HL-60 (cell line): ENCODE measurements around the gene MAP3K10.
A peak's percentile ranks its signal among the peaks of the same experiment; 100 is the strongest.
"Not testable (repeated sequence)": the region's sequence is repeated elsewhere in the genome, so short reads cannot be mapped to it uniquely, and the experiment has no call there.

Experiments
- DNase-seq, 2 experiments: peaks; one replicate each; pipeline ENCODE4 v3.0.0-alpha.2; 2010 to 2020; ENCODE audit warnings: low read depth in 1 of 2, low spot score in 1 of 2
- H3K27ac ChIP-seq: fragments of 250-450 bp; sonication (Bioruptor Pico); replicated peaks from 2 replicates; pipeline ENCODE4 v1.5.1; 2020; ENCODE audit warnings: mild to moderate bottlenecking, moderate library complexity
- H3K27me3 ChIP-seq: fragments of 250-450 bp; sonication (Bioruptor Pico); 2 replicates; pipeline ENCODE4 v1.5.1; 2021; ENCODE audit warnings: mild to moderate bottlenecking, moderate library complexity; ENCODE audit not compliant: insufficient read depth, poor library complexity, severe bottlenecking
- H3K4me3 ChIP-seq: replicated peaks from 2 replicates; pipeline ENCODE4 v1.5.1; 2011; ENCODE audit warnings: mild to moderate bottlenecking, control low read depth, low read length; ENCODE audit not compliant: insufficient read depth
- GABPA ChIP-seq: IDR thresholded peaks from 2 replicates; pipeline ENCODE4 v1.6.1; 2012; ENCODE audit warnings: low read depth
- POLR2AphosphoS5 ChIP-seq: IDR thresholded peaks from 2 replicates; pipeline ENCODE4 v1.6.1; 2012; ENCODE audit warnings: low read depth
- REST ChIP-seq: IDR thresholded peaks from 2 replicates; pipeline ENCODE4 v1.6.1; 2012; ENCODE audit warnings: low read depth; ENCODE audit not compliant: insufficient replicate concordance
- SPI1 ChIP-seq: IDR thresholded peaks from 2 replicates; pipeline ENCODE4 v1.6.1; 2012; ENCODE audit warnings: low read depth, mild to moderate bottlenecking, borderline replicate concordance
- TF ChIP-seq, protein P1 (sequence below): IDR thresholded peaks from one replicate; pipeline ENCODE4 v1.5.1; 2011; ENCODE audit warnings: low read length, control low read depth, inconsistent platforms; ENCODE audit not compliant: insufficient read depth

Gene MAP3K10

GRCh38 chr19:40217934-40218890 is 27.0 kb downstream of the MAP3K10 start, which contains the start of gene TTC9B:
TSS of gene TTC9B (minus strand) at chr19:40218384. CDS start at chr19:40218381, 3 bp downstream.
- DNase-seq, result no peak
- TF ChIP-seq SPI1 (no peak), REST (peak; percentile 95)
- Histone ChIP-seq H3K27ac (no peak within 1 kb of the TSS), H3K27me3 (peaks cover 37% of the 10 kb centered on the region), H3K4me3 (no peak within 1 kb of the TSS)

DNA sequence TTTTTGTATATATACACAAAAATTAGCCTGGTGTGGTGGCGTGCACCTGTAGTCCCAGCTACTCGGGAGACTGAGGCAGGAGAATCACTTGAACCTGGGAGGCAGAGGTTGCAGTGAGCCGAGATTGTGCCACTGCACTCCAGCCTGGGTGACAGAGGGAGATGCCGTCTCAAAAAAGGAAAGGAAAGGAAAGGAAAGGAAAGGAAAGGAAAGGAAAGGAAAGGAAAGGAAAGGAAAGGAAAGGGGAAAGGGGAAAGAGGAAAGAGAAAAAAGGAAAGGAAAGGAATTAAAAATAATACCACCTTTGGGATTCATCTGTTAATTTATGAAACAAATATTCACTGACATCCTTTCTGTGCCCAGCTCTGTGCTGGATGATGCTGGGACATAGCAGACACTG is 27.8 kb downstream of the MAP3K10 start:
- not testable (repeated sequence) for H3K4me3 ChIP-seq, DNase-seq, H3K27ac ChIP-seq
- H3K27me3 ChIP-seq, result peaks cover 37% of the 10 kb centered on the region

DNA sequence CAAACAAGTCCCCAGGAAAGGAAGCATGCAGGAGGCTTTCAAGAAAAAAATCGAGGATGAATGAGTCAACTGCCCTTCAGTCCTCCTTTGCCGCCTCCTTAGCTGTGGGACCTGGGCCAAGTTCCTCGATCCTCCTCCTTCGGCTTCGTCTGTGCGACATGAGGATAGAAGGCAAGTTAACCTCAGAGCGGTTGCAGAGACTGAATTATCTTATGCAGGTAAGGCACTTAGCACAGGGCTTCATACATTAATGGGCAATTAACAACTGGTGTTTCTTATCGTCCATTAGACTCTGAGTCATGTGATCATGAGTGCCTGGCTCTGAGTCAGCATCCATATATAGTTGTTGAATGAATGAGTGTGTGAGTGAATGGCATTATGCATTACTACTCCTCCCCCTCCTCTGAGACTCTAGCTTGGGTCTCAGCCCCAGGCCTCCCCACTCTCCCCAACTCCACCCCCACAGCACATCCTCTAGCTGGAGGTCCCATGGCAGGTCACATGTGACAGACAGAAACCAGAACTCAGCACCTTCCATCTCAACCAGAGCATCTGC is 28.6 kb downstream of the MAP3K10 start:
- DNase-seq, result no peak
- peaks cover 39% of the 10 kb centered on the region for H3K27me3 ChIP-seq
- H3K27ac ChIP-seq, result no peak overlapping the region
- TF ChIP-seq POLR2AphosphoS5 (no peak), REST (no peak), SPI1 (no peak), GABPA (no peak)
- TF ChIP-seq, protein P1, sequence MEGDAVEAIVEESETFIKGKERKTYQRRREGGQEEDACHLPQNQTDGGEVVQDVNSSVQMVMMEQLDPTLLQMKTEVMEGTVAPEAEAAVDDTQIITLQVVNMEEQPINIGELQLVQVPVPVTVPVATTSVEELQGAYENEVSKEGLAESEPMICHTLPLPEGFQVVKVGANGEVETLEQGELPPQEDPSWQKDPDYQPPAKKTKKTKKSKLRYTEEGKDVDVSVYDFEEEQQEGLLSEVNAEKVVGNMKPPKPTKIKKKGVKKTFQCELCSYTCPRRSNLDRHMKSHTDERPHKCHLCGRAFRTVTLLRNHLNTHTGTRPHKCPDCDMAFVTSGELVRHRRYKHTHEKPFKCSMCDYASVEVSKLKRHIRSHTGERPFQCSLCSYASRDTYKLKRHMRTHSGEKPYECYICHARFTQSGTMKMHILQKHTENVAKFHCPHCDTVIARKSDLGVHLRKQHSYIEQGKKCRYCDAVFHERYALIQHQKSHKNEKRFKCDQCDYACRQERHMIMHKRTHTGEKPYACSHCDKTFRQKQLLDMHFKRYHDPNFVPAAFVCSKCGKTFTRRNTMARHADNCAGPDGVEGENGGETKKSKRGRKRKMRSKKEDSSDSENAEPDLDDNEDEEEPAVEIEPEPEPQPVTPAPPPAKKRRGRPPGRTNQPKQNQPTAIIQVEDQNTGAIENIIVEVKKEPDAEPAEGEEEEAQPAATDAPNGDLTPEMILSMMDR, result no peak
- no peak overlapping the region for H3K4me3 ChIP-seq

DNA sequence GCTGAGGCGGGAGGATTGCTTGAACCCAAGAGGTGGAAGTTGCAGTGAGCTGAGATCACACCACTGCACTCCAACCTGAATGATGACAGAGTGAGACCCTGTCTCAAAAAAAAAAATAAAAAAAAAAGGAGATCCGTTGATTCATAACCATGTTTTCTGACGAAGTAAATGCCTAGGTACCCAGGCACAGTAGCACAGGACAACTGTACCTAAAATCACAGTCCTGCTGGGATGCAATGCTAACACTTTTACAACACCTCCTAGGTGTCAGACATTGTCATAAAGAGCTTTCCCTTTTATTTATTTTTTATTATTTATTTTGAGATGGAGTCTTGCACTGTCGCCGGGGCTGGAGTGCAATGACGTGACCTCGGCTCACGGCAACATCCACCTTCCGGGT is 29.4 kb downstream of the MAP3K10 start:
- DNase-seq, result no peak
- H3K27me3 ChIP-seq, result peaks cover 46% of the 10 kb centered on the region
- H3K4me3 ChIP-seq, result no peak overlapping the region
- no peak overlapping the region for H3K27ac ChIP-seq
- TF ChIP-seq GABPA (no peak), POLR2AphosphoS5 (no peak), SPI1 (no peak), REST (no peak)
- TF ChIP-seq, protein P1, result no peak
